PC-3 (cell line): Measurements from ENCODE around the gene DICER1.

Source experiments
- CTCF ChIP-seq: fragments of 300-600 bp; sonication (generic); conservative IDR thresholded peaks from 2 replicates; pipeline ENCODE4 v1.5.1; 2017; ENCODE audit warnings: antibody characterized with exemption, low read depth, mild to moderate bottlenecking, low read length
- EZH2 ChIP-seq: fragments of 300-600 bp; sonication (generic); IDR thresholded peaks from one replicate; pipeline ENCODE4 v1.6.1; 2017; ENCODE audit warnings: antibody characterized with exemption, mild to moderate bottlenecking, low read length; ENCODE audit not compliant: unreplicated experiment
- EZH2phosphoT487 ChIP-seq: fragments of 300-600 bp; sonication (generic); IDR thresholded peaks from 2 replicates; pipeline ENCODE4 v1.6.1; 2018; ENCODE audit warnings: mild to moderate bottlenecking, antibody characterized with exemption, low read length, borderline replicate concordance

GRCh38 chr14:95122621-95122945 is 34.7 kb downstream of the DICER1 start:
- TF ChIP-seq CTCF (no peak), EZH2phosphoT487 (no peak), EZH2 (no peak)
